ENCODE data around the gene AFM. TPM values are rescaled to one million over a fixed set of nuclear protein-coding genes. Genes with fewer than 3 reads are reported as not detected.

Gene AFM
- total and polyA plus RNA-seq, 5 experiments from 2014 or later, result not detected

GRCh38 chr4:73487233-73487632 lies 5.7 kb downstream of the AFM start:
- Mint-ChIP-seq H3K36me3 (no peaks in the 10 kb centered on the region), H3K4me3 (no peak overlapping the region), H3K27me3 (peaks cover 4 to 22% (median 8%) of the 10 kb centered on the region in 5 donors), H3K9me3 (no peaks in the 10 kb centered on the region), H3K4me1 (no peaks in the 10 kb centered on the region), H3K27ac (no peak overlapping the region)
- no peak for DNase-seq
- POLR2A ChIA-PET, result no interaction called here
- ATAC-seq, result no peak

- POLR2A ChIA-PET, result no interaction called here
- Mint-ChIP-seq H3K4me1 (no peaks in the 10 kb centered on the region), H3K9me3 (no peaks in the 10 kb centered on the region), H3K27me3 (no peaks in the 10 kb centered on the region), H3K4me3 (no peak overlapping the region), H3K36me3 (no peaks in the 10 kb centered on the region), H3K27ac (no peak overlapping the region)
- ATAC-seq (no peak), DNase-seq (no peak)
Measured at GRCh38 chr4:73499996-73500765, 18.6 kb downstream of the AFM start.

GRCh38 chr4:73501664-73502265 lies 20.2 kb downstream of the AFM start:
- POLR2A ChIA-PET, result no interaction called here
- Mint-ChIP-seq H3K4me3 (no peak overlapping the region), H3K9me3 (no peaks in the 10 kb centered on the region), H3K4me1 (no peaks in the 10 kb centered on the region), H3K27ac (no peak overlapping the region), H3K27me3 (no peaks in the 10 kb centered on the region), H3K36me3 (no peaks in the 10 kb centered on the region)
- DNase-seq, result no peak
- ATAC-seq, result no peak

GRCh38 chr4:73505567-73505966 lies 24.0 kb downstream of the AFM start:
- H3K36me3 Mint-ChIP-seq, result no peaks in the 10 kb centered on the region
- ATAC-seq, result no peak
- no peaks in the 10 kb centered on the region for H3K9me3 Mint-ChIP-seq
- POLR2A ChIA-PET, result no interaction called here
- H3K4me3 Mint-ChIP-seq, result no peak overlapping the region
- H3K27me3 Mint-ChIP-seq, result no peaks in the 10 kb centered on the region
- no peaks in the 10 kb centered on the region for H3K4me1 Mint-ChIP-seq
- H3K27ac Mint-ChIP-seq, result no peak overlapping the region
- DNase-seq, result no peak

- no peak overlapping the region for H3K4me3 Mint-ChIP-seq
- no peak overlapping the region for H3K27ac Mint-ChIP-seq
- no peaks in the 10 kb centered on the region for H3K4me1 Mint-ChIP-seq
- DNase-seq, result no peak
- POLR2A ChIA-PET, result no interaction called here
- ATAC-seq, result no peak
- no peaks in the 10 kb centered on the region for H3K9me3 Mint-ChIP-seq
- H3K27me3 Mint-ChIP-seq, result peaks cover 0 to 7% (median 4%) of the 10 kb centered on the region in 5 donors
- H3K36me3 Mint-ChIP-seq, result no peaks in the 10 kb centered on the region
Measured at GRCh38 chr4:73507541-73507940, 26.0 kb downstream of the AFM start.

- ATAC-seq, result no peak
- POLR2A ChIA-PET, result no interaction called here
- H3K36me3 Mint-ChIP-seq, result no peaks in the 10 kb centered on the region
- H3K9me3 Mint-ChIP-seq, result no peaks in the 10 kb centered on the region
- no peak for DNase-seq
- no peak overlapping the region for H3K27ac Mint-ChIP-seq
- H3K4me1 Mint-ChIP-seq, result no peaks in the 10 kb centered on the region
- H3K27me3 Mint-ChIP-seq, result peaks cover 0 to 12% (median 4%) of the 10 kb centered on the region in 5 donors
- no peak overlapping the region for H3K4me3 Mint-ChIP-seq
Measured at GRCh38 chr4:73508651-73509050, 27.1 kb downstream of the AFM start.

GRCh38 chr4:73518340-73518739 lies 36.8 kb downstream of the AFM start:
- H3K9me3 Mint-ChIP-seq, result no peaks in the 10 kb centered on the region
- no peaks in the 10 kb centered on the region for H3K4me1 Mint-ChIP-seq
- H3K27me3 Mint-ChIP-seq, result peaks cover 4 to 28% (median 8%) of the 10 kb centered on the region in 5 donors
- H3K4me3 Mint-ChIP-seq, result no peak overlapping the region
- DNase-seq (no peak), ATAC-seq (no peak)
- H3K27ac Mint-ChIP-seq, result no peak overlapping the region
- POLR2A ChIA-PET, result no interaction called here
- H3K36me3 Mint-ChIP-seq, result no peaks in the 10 kb centered on the region

GRCh38 chr4:73520821-73521220 lies 39.3 kb downstream of the AFM start:
- Mint-ChIP-seq H3K9me3 (no peaks in the 10 kb centered on the region), H3K4me1 (no peaks in the 10 kb centered on the region), H3K4me3 (no peak overlapping the region), H3K36me3 (no peaks in the 10 kb centered on the region), H3K27ac (no peak overlapping the region), H3K27me3 (peaks cover 4 to 18% (median 6%) of the 10 kb centered on the region in 5 donors)
- no peak for DNase-seq
- POLR2A ChIA-PET, result no interaction called here
- no peak for ATAC-seq

- no peak overlapping the region for H3K27ac Mint-ChIP-seq
- no peaks in the 10 kb centered on the region for H3K36me3 Mint-ChIP-seq
- H3K27me3 Mint-ChIP-seq, result peaks cover 0 to 6% (median 4%) of the 10 kb centered on the region in 5 donors
- no peak overlapping the region for H3K4me3 Mint-ChIP-seq
- DNase-seq (no peak), ATAC-seq (no peak)
- POLR2A ChIA-PET, result no interaction called here
- no peaks in the 10 kb centered on the region for H3K4me1 Mint-ChIP-seq
- H3K9me3 Mint-ChIP-seq, result peaks cover 0 to 4% (median 0%) of the 10 kb centered on the region in 9 donors
Measured at GRCh38 chr4:73523126-73523525, 41.6 kb downstream of the AFM start.

- Mint-ChIP-seq H3K4me3 (no peak overlapping the region), H3K9me3 (peaks cover 0 to 4% (median 0%) of the 10 kb centered on the region in 9 donors), H3K27me3 (peaks cover 0 to 3% (median 0%) of the 10 kb centered on the region in 5 donors), H3K4me1 (no peaks in the 10 kb centered on the region), H3K27ac (no peak overlapping the region), H3K36me3 (no peaks in the 10 kb centered on the region)
- DNase-seq, result no peak
- no peak for ATAC-seq
- POLR2A ChIA-PET, result no interaction called here
Measured at GRCh38 chr4:73525611-73526010, 44.1 kb downstream of the AFM start.

- peaks cover 0 to 4% (median 0%) of the 10 kb centered on the region in 9 donors for H3K9me3 Mint-ChIP-seq
- no peak overlapping the region for H3K4me3 Mint-ChIP-seq
- no peaks in the 10 kb centered on the region for H3K4me1 Mint-ChIP-seq
- DNase-seq, result no peak
- H3K27me3 Mint-ChIP-seq, result no peaks in the 10 kb centered on the region
- POLR2A ChIA-PET, result no interaction called here
- H3K27ac Mint-ChIP-seq, result no peak overlapping the region
- no peaks in the 10 kb centered on the region for H3K36me3 Mint-ChIP-seq
- ATAC-seq, result no peak
Measured at GRCh38 chr4:73527196-73527595, 45.7 kb downstream of the AFM start.

- no peak for ATAC-seq
- no peak overlapping the region for H3K4me3 Mint-ChIP-seq
- no peak overlapping the region for H3K27ac Mint-ChIP-seq
- peaks cover 0 to 4% (median 0%) of the 10 kb centered on the region in 9 donors for H3K9me3 Mint-ChIP-seq
- no peak for DNase-seq
- H3K27me3 Mint-ChIP-seq, result no peaks in the 10 kb centered on the region
- POLR2A ChIA-PET, result no interaction called here
- no peaks in the 10 kb centered on the region for H3K36me3 Mint-ChIP-seq
- no peaks in the 10 kb centered on the region for H3K4me1 Mint-ChIP-seq
Measured at GRCh38 chr4:73528171-73528570, 46.6 kb downstream of the AFM start.

GRCh38 chr4:73533515-73534422 lies 52.2 kb downstream of the AFM start:
- DNase-seq, result no peak
- POLR2A ChIA-PET, result no interaction called here
- Mint-ChIP-seq H3K9me3 (no peaks in the 10 kb centered on the region), H3K4me1 (no peaks in the 10 kb centered on the region), H3K27ac (no peak overlapping the region), H3K36me3 (no peaks in the 10 kb centered on the region), H3K27me3 (peaks cover 0 to 3% (median 2%) of the 10 kb centered on the region in 5 donors), H3K4me3 (no peak overlapping the region)
- no peak for ATAC-seq

Data from naive thymus-derived CD8-positive, alpha-beta T cell (primary cell).